MG63 (cell line): ENCODE results near the gene EID1. TPM values are rescaled to one million over a fixed set of nuclear protein-coding genes. Genes with fewer than 3 reads are reported as not detected.
"Not testable (repeated sequence)": the region's sequence is repeated elsewhere in the genome, so short reads cannot be mapped to it uniquely, and the experiment has no call there.

Experiments
- DNase-seq: peaks from one replicate; pipeline ENCODE4 v3.0.0-alpha.2; 2020
- H3K27me3 ChIP-seq: fragments of 250-450 bp; sonication (Bioruptor Pico); 2 replicates; pipeline ENCODE4 v1.5.1; 2020; ENCODE audit warnings: mild to moderate bottlenecking, moderate library complexity
- H3K36me3 ChIP-seq: fragments of 250-450 bp; sonication (Bioruptor Pico); 2 replicates; pipeline ENCODE4 v1.5.1; 2020; ENCODE audit warnings: mild to moderate bottlenecking, moderate library complexity
- H3K4me3 ChIP-seq: fragments of 250-450 bp; sonication (Bioruptor Pico); 2 replicates; pipeline ENCODE4 v1.5.1; 2020; ENCODE audit warnings: mild to moderate bottlenecking, moderate library complexity
- H3K9me3 ChIP-seq: fragments of 250-450 bp; sonication (Bioruptor Pico); 2 replicates; pipeline ENCODE4 v1.5.1; 2020; ENCODE audit warnings: mild to moderate bottlenecking, moderate library complexity
- total RNA-seq: library from RNA; depleted of rRNA; stranded (reverse); fragments of >200 nt; shearing (Covaris generic); gene quantifications from 2 replicates; pipeline ENCODE4 v1.2.3, GENCODE V29; 2014; ENCODE audit warnings: low replicate concordance; rRNA removed

EID1 gene
- total RNA-seq = 221 and 272 TPM in 2 replicates

- Histone ChIP-seq H3K27me3 (no peaks in the 10 kb centered on the region), H3K4me3 (peak within 1 kb of the TSS; percentile 77), H3K9me3 (no peaks in the 10 kb centered on the region), H3K36me3 (no peaks in the 10 kb centered on the region; the same call in 1 of the 2 replicates)
- DNase-seq = peak; percentile 92
Measured at GRCh38 chr15:48877630-48878595, at the start of gene EID1. Gene EID1, plus strand, starts transcription at chr15:48878134. Its CDS starts 43 bp downstream, at chr15:48878177.

- no peak for DNase-seq
- Histone ChIP-seq H3K9me3 (peaks cover 2% of the 10 kb centered on the region), H3K4me3 (no peak overlapping the region), H3K36me3 (no peaks in the 10 kb centered on the region), H3K27me3 (no peaks in the 10 kb centered on the region)
Measured at GRCh38 chr15:48828471-48828870, 49.5 kb upstream of the EID1 start.

GRCh38 chr15:48828906-48829305, 49.0 kb upstream of the EID1 start:
- Histone ChIP-seq H3K9me3 (peaks cover 2% of the 10 kb centered on the region), H3K4me3 (no peak overlapping the region), H3K27me3 (no peaks in the 10 kb centered on the region), H3K36me3 (no peaks in the 10 kb centered on the region)
- no peak for DNase-seq

- Histone ChIP-seq H3K4me3 (no peak overlapping the region), H3K36me3 (no peaks in the 10 kb centered on the region), H3K9me3 (peaks cover 2% of the 10 kb centered on the region), H3K27me3 (no peaks in the 10 kb centered on the region)
- no peak for DNase-seq
Measured at GRCh38 chr15:48832648-48833047, 45.3 kb upstream of the EID1 start.

- peaks cover 2% of the 10 kb centered on the region for H3K9me3 ChIP-seq
- no peak for DNase-seq
- H3K27me3 ChIP-seq = no peaks in the 10 kb centered on the region
- H3K36me3 ChIP-seq = no peaks in the 10 kb centered on the region
- H3K4me3 ChIP-seq = no peak overlapping the region
Measured at GRCh38 chr15:48833526-48834239, 44.3 kb upstream of the EID1 start.

- Histone ChIP-seq H3K36me3 (no peaks in the 10 kb centered on the region), H3K9me3 (peaks cover 2% of the 10 kb centered on the region), H3K4me3 (no peak overlapping the region), H3K27me3 (no peaks in the 10 kb centered on the region)
- DNase-seq = no peak
Measured at GRCh38 chr15:48834756-48835155, 43.2 kb upstream of the EID1 start.

- DNase-seq = no peak
- Histone ChIP-seq H3K9me3 (no peaks in the 10 kb centered on the region), H3K27me3 (no peaks in the 10 kb centered on the region), H3K4me3 (no peak overlapping the region), H3K36me3 (no peaks in the 10 kb centered on the region)
Measured at GRCh38 chr15:48842501-48842900, 35.4 kb upstream of the EID1 start.

- Histone ChIP-seq H3K36me3 (no peaks in the 10 kb centered on the region), H3K4me3 (no peak overlapping the region), H3K27me3 (no peaks in the 10 kb centered on the region), H3K9me3 (no peaks in the 10 kb centered on the region)
- no peak for DNase-seq
Measured at GRCh38 chr15:48845123-48845522, 32.8 kb upstream of the EID1 start.

- Histone ChIP-seq H3K4me3 (no peak overlapping the region), H3K36me3 (no peaks in the 10 kb centered on the region), H3K9me3 (0 out of 2 replicates have a peak, but pooled peaks cover 1% of the 10 kb centered on the region), H3K27me3 (no peaks in the 10 kb centered on the region)
- no peak for DNase-seq
Measured at GRCh38 chr15:48850648-48851047, 27.3 kb upstream of the EID1 start.

GRCh38 chr15:48851956-48852355, 26.0 kb upstream of the EID1 start:
- H3K4me3 ChIP-seq = no peak overlapping the region
- no peaks in the 10 kb centered on the region for H3K36me3 ChIP-seq
- 0 out of 2 replicates have a peak, but pooled peaks cover 1% of the 10 kb centered on the region for H3K9me3 ChIP-seq
- no peak for DNase-seq
- H3K27me3 ChIP-seq = no peaks in the 10 kb centered on the region

- H3K36me3 ChIP-seq, H3K9me3 ChIP-seq, H3K4me3 ChIP-seq, DNase-seq, H3K27me3 ChIP-seq: not testable (repeated sequence)
Measured at GRCh38 chr15:48854434-48854833, 23.5 kb upstream of the EID1 start.

GRCh38 chr15:48855501-48856440, 22.2 kb upstream of the EID1 start:
- Histone ChIP-seq H3K27me3 (no peaks in the 10 kb centered on the region), H3K36me3 (no peaks in the 10 kb centered on the region), H3K4me3 (no peak overlapping the region), H3K9me3 (0 out of 2 replicates have a peak, but pooled peaks cover 1% of the 10 kb centered on the region)
- DNase-seq = peak; percentile 54

GRCh38 chr15:48856942-48857341, 21.0 kb upstream of the EID1 start:
- Histone ChIP-seq H3K36me3 (no peaks in the 10 kb centered on the region), H3K9me3 (0 out of 2 replicates have a peak, but pooled peaks cover 1% of the 10 kb centered on the region), H3K4me3 (no peak overlapping the region), H3K27me3 (no peaks in the 10 kb centered on the region)
- DNase-seq = no peak

- Histone ChIP-seq H3K27me3 (no peaks in the 10 kb centered on the region), H3K9me3 (no peaks in the 10 kb centered on the region), H3K36me3 (no peaks in the 10 kb centered on the region), H3K4me3 (no peak overlapping the region)
- peak; percentile 62 for DNase-seq
Measured at GRCh38 chr15:48858401-48858800, 19.5 kb upstream of the EID1 start.

- no peak for DNase-seq
- Histone ChIP-seq H3K27me3 (no peaks in the 10 kb centered on the region), H3K4me3 (no peak overlapping the region), H3K36me3 (no peaks in the 10 kb centered on the region), H3K9me3 (no peaks in the 10 kb centered on the region)
Measured at GRCh38 chr15:48859426-48859825, 18.5 kb upstream of the EID1 start.

GRCh38 chr15:48861813-48862431, 16.0 kb upstream of the EID1 start:
- DNase-seq = peak; percentile 25
- Histone ChIP-seq H3K9me3 (no peaks in the 10 kb centered on the region), H3K27me3 (no peaks in the 10 kb centered on the region), H3K4me3 (no peak overlapping the region), H3K36me3 (no peaks in the 10 kb centered on the region)
